Activated naive CD8-positive, alpha-beta T cell (primary cell): ENCODE results near the gene ADAMTS9.

Experiments used
- H3K27ac Mint-ChIP-seq: one replicate; pipeline ENCODE4 v1.8.0; 2021; ENCODE audit warnings: mixed read lengths
- H3K27me3 Mint-ChIP-seq: one replicate; pipeline ENCODE4 v1.8.0; 2021; ENCODE audit warnings: mixed read lengths
- H3K36me3 Mint-ChIP-seq: one replicate; pipeline ENCODE4 v1.8.0; 2021; ENCODE audit warnings: mixed read lengths
- H3K4me1 Mint-ChIP-seq: one replicate; pipeline ENCODE4 v1.8.0; 2021; ENCODE audit warnings: low read depth, mixed read lengths
- H3K4me3 Mint-ChIP-seq: one replicate; pipeline ENCODE4 v1.8.0; 2021; ENCODE audit warnings: mild to moderate bottlenecking, mixed read lengths
- H3K9me3 Mint-ChIP-seq: one replicate; pipeline ENCODE4 v1.8.0; 2021; ENCODE audit warnings: low read depth, mixed read lengths

Gene ADAMTS9

DNA sequence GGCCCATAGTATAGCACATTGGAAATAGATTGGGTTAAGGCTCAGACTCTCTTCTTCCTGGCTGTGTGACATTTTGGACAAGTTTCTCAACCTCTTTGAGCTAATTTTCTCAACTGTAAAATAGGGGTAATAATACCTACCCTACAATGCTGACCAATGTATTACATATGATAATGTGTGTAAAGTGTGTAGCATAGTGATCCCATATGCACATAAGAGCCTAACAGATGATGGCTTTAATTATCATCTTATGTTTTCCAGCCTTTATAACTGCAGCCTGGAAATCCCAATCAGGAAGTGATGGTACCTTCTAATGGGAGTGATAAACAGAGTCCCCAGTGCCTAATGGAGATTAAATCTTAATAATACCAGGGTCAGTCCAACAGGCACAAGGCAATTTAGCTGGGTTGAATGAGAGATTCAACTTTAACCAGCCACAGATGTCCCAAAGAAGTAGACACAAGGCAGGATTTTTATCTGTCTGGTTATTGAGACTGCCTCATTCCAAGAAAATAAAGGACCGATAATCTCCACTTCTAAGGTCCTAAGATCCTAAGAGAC lies 12.0 kb downstream of the ADAMTS9 start:
- Mint-ChIP-seq H3K4me1 (no peaks in the 10 kb centered on the region), H3K27me3 (no peaks in the 10 kb centered on the region), H3K36me3 (no peaks in the 10 kb centered on the region), H3K9me3 (no peaks in the 10 kb centered on the region), H3K4me3 (no peak overlapping the region), H3K27ac (no peak overlapping the region)

DNA sequence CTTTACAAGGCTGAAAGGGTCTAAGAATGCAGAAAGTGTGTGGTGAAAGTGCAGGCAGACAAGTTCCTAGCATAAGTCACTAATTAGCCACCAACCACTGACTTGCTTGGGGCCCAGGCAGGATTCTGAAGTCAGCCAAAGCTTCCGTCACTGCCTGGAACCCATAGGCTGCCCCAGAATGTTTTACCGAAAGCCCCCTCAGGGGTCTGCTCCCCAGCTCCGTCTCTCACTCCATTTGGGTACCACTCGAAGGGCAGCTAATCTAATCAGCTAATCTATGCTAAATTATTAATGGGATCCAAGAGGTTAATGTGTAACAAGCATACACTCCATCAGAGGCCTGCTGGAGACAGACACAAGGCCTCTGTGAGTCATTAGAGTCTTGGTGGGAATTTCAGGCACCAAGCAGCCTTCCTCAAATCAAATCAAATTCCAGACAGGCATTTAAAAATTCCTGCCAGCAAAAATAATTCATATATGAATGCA lies 13.2 kb downstream of the ADAMTS9 start:
- Mint-ChIP-seq H3K27me3 (no peaks in the 10 kb centered on the region), H3K4me3 (no peak overlapping the region), H3K9me3 (no peaks in the 10 kb centered on the region), H3K27ac (no peak overlapping the region), H3K36me3 (no peaks in the 10 kb centered on the region), H3K4me1 (no peaks in the 10 kb centered on the region)

DNA sequence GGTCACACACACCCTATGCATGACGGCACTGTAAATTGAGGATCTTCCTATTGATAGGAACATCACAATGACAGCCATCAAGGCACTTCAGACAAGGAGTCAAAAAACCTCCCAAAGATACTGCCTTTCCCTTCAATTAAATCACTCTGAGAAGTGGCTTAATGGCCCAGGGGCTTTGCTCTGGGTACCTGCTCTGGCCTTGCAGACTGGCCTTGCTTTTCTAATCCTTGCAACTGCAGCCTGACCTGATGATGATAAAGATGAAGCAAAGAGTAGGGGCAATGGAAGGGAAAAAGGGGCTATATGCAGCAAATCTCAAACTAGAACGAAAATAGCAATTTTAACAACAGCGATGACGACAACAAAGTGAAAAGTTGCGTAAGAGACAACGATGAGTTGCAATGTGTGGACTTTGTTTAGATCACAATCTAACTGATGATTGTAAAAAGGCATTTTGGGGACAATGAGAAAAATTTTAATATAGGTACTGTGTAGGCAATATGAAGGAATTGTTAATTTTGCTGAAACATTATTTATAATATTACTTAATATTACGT lies 14.6 kb downstream of the ADAMTS9 start:
- no peak overlapping the region for H3K27ac Mint-ChIP-seq
- H3K27me3 Mint-ChIP-seq, result no peaks in the 10 kb centered on the region
- no peaks in the 10 kb centered on the region for H3K4me1 Mint-ChIP-seq
- H3K9me3 Mint-ChIP-seq, result no peaks in the 10 kb centered on the region
- H3K4me3 Mint-ChIP-seq, result no peak overlapping the region
- H3K36me3 Mint-ChIP-seq, result no peaks in the 10 kb centered on the region

DNA sequence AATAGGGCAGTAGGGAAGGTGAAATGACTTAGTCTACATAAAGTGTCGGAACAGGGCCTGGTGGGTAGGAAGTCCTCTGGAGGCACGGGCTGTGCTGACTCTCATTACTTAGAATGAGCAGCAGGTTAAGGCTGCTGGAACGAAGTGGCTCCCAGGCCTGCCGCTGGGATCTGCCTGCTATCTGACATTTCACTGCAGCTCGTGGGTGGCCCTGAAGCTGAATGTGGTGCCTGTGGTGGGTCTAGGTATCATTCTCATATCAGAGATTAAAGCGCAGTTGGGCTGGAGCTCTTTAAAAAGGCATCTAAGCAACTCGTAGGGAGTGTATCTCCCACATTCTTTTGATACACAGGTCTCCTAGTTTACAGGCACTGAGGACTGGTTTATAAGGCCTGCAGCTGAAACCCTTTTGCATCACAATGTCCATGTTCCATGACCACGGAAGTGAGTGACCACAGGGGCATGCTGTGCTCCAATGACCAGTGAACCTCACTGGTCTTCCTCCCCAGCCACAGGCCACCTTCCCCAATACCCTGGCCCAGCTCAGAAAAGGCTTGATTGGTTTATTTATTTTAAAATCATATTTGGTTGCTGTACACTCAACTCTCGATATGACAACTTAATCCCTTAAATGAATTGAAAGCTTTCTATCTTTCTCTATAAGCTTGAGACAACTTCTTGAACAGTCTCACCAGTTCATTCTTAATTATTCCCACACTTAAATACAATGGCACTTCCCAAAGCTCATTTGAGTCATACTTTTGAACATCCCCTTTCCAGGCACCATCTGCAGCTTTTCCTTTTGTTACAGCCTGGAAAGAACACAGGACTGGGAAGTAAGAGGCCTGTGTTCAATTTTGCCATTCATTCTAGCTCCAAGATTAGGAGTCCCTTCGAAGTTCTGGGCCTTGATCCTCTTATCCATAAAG lies 19.0 kb downstream of the ADAMTS9 start:
- Mint-ChIP-seq H3K36me3 (no peaks in the 10 kb centered on the region), H3K27ac (no peak overlapping the region), H3K9me3 (peaks cover 7% of the 10 kb centered on the region), H3K27me3 (no peaks in the 10 kb centered on the region), H3K4me3 (no peak overlapping the region), H3K4me1 (no peaks in the 10 kb centered on the region)

DNA sequence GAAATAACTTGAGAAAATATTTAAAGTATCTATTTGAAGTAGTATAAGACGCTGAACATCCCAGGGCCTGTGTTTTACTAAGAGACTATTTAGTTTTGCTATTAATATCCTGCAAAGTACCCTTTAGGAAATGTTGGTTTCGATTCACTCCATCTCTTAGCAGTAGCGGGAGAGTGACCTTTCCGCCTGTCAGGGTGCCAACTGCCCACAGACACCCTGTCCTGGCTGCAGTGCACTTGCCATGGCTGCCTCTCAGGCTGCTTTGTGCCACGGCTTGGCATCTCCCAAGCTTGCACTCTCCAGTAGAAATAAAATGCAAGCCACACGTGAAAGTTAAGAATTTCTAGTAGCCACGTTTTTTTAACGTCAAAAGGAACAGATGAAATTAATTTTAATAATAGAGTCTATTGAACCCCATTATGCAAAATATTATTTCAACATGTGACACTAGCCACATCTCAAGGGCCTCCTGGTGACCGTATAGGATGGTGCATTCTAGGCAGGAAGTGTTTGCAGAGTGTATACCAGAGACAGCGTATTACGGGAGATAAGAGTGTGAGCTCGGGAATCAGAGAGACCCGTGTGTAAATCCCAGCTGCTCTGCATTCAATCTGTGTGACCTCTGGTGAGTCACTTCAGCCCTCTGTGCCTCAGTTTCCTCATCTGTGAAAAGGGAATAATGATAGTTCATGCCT lies 19.8 kb downstream of the ADAMTS9 start:
- H3K4me3 Mint-ChIP-seq, result no peak overlapping the region
- H3K4me1 Mint-ChIP-seq, result no peaks in the 10 kb centered on the region
- no peaks in the 10 kb centered on the region for H3K36me3 Mint-ChIP-seq
- H3K27ac Mint-ChIP-seq, result no peak overlapping the region
- peaks cover 7% of the 10 kb centered on the region for H3K9me3 Mint-ChIP-seq
- H3K27me3 Mint-ChIP-seq, result no peaks in the 10 kb centered on the region

DNA sequence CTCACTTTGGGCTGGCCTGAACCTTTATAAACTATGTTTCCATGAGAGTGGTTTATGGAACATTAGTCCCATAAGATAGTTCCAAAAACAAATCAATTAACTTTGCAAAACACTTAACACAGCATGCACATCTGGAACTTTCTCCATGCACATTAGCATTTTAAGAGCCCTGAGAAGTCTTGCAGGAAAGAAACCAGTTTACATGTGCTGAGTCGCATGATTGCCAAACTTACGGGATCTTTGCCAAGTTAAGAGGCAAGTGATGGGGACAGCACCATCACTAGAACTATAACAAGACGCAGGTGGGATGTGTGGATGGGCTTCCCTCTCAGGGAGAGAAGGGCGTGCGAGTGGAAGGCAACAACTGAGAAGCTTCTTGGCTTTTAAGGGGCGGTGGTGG lies 20.7 kb downstream of the ADAMTS9 start:
- Mint-ChIP-seq H3K27me3 (no peaks in the 10 kb centered on the region), H3K9me3 (peaks cover 10% of the 10 kb centered on the region), H3K27ac (no peak overlapping the region), H3K36me3 (no peaks in the 10 kb centered on the region), H3K4me1 (no peaks in the 10 kb centered on the region), H3K4me3 (no peak overlapping the region)

DNA sequence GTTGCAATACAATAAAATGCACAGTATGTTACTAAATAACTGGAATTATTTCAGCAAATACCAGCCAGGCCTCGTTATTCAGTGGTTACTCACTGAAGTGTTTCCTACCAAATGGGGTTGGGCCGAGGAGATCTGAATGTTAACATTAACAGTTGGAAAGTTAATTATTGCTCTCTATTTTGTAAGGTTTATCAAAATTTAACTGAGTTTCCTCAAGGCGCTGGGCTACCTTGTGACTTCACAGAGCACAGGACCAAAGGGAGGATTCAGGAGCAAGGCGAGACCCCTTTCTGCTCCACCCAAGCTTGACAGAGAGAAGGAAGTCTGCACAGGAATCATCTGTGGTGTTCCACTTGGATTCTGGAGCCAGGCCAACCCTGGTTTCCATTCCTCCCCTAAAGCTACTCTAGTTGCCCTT lies 21.6 kb downstream of the ADAMTS9 start:
- H3K36me3 Mint-ChIP-seq, result no peaks in the 10 kb centered on the region
- no peak overlapping the region for H3K27ac Mint-ChIP-seq
- no peak overlapping the region for H3K4me3 Mint-ChIP-seq

DNA sequence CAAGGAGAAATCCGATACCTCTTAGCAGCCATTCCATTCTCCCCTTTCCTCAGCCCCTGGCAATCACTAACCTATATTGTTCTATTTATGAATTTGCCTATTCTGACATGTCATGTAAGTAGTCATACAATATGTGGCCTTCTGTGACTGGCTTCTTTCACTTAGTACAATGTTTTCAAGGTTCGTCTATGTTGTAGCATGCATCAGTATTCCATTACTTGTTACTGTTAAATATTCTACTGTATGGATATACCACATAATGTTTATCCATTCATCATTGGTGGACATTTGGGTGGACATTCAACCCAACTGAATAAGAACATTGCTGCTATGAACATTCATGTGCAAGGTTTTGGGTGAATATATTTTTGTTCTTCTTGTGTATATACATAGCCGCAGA lies 23.4 kb downstream of the ADAMTS9 start:
- Mint-ChIP-seq H3K4me1 (no peaks in the 10 kb centered on the region), H3K27me3 (no peaks in the 10 kb centered on the region), H3K36me3 (no peaks in the 10 kb centered on the region), H3K9me3 (peaks cover 22% of the 10 kb centered on the region), H3K27ac (no peak overlapping the region), H3K4me3 (no peak overlapping the region)

More for the DNA sequence above, 21.6 kb downstream of the ADAMTS9 start:
- Mint-ChIP-seq H3K4me1 (no peaks in the 10 kb centered on the region), H3K27me3 (no peaks in the 10 kb centered on the region), H3K9me3 (peaks cover 17% of the 10 kb centered on the region)

DNA sequence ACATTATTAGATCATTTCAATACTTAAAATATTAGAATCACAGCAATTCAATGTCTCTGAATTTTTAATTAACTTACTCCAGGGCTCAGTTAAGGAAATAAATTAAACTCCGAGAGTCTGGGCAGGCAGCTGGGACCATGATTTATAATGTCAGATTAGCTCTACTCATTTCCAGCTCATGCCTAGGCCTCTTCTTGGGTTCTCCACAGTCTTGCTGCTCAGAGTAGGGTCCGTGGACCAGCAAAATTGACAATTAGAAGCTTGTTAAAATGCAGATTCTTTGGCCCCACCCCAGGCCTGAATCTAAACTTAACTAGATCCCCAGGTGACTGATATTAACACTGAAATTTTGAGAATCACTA lies 28.2 kb downstream of the ADAMTS9 start:
- peaks cover 18% of the 10 kb centered on the region for H3K9me3 Mint-ChIP-seq
- H3K36me3 Mint-ChIP-seq, result no peaks in the 10 kb centered on the region
- no peaks in the 10 kb centered on the region for H3K27me3 Mint-ChIP-seq
- H3K4me1 Mint-ChIP-seq, result no peaks in the 10 kb centered on the region
- no peak overlapping the region for H3K27ac Mint-ChIP-seq
- H3K4me3 Mint-ChIP-seq, result no peak overlapping the region

DNA sequence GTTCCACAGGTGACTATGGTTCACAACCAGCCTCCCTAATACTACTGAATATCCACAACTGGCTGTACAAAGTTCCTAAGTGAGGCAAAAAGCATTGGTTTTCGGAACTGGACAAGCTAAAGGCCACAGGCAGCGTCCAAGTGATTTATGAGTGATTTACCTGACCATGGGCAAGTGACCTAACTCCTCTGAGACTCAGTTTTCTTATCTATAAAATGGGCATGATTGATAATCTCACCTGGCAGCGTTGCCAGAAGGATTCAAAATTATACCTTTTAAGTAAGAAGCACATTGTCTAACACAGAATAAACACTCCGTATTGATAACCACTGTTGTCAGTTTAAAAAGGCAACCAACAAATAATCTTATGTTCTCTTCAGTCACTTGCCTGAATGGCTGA lies 29.8 kb downstream of the ADAMTS9 start:
- Mint-ChIP-seq H3K4me1 (no peaks in the 10 kb centered on the region), H3K9me3 (peaks cover 15% of the 10 kb centered on the region), H3K4me3 (no peak overlapping the region), H3K36me3 (no peaks in the 10 kb centered on the region), H3K27me3 (no peaks in the 10 kb centered on the region), H3K27ac (no peak overlapping the region)

DNA sequence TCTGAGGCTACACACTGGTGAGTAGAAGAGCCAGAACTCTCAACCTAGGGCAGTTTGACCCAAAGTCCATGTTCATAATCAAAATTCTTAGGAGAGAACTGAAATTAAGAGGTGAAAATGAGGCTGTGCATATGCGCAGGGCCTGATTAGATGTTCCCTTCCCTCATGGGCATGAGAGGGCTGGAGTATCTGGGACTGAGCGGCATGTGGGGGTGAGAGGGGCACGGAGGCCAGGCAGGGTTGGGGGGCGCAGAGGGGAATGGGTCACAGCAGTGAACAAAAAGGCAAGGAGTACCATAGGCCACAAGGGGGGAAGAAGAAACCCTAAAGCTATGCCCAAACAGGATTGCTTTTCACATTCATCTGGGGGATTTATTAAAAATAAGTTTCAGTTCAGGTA lies 31.3 kb downstream of the ADAMTS9 start:
- H3K36me3 Mint-ChIP-seq, result no peaks in the 10 kb centered on the region
- no peaks in the 10 kb centered on the region for H3K4me1 Mint-ChIP-seq
- no peaks in the 10 kb centered on the region for H3K27me3 Mint-ChIP-seq
- peaks cover 8% of the 10 kb centered on the region for H3K9me3 Mint-ChIP-seq
- H3K27ac Mint-ChIP-seq, result no peak overlapping the region
- H3K4me3 Mint-ChIP-seq, result no peak overlapping the region

DNA sequence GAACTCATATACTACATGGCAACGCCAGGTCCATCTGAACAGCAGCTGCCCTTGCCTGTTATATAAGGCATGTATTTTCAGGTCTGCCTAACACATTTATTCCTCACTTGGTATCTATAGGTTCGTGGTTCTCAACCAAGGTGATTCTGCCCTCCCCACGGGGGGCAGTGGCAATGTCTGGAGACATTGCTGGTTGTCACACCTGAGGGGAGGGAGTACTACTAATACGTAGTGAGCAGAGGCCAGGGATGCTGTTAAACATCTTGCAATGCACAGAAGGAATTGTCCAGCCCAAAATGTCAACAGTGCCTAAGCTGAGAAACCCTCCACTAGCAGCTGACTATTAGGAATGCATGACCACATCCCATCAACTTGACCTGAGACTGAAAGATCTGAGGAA lies 32.6 kb downstream of the ADAMTS9 start:
- no peak overlapping the region for H3K4me3 Mint-ChIP-seq
- H3K27ac Mint-ChIP-seq, result no peak overlapping the region
- H3K27me3 Mint-ChIP-seq, result no peaks in the 10 kb centered on the region
- no peaks in the 10 kb centered on the region for H3K36me3 Mint-ChIP-seq
- no peaks in the 10 kb centered on the region for H3K4me1 Mint-ChIP-seq
- no peaks in the 10 kb centered on the region for H3K9me3 Mint-ChIP-seq

DNA sequence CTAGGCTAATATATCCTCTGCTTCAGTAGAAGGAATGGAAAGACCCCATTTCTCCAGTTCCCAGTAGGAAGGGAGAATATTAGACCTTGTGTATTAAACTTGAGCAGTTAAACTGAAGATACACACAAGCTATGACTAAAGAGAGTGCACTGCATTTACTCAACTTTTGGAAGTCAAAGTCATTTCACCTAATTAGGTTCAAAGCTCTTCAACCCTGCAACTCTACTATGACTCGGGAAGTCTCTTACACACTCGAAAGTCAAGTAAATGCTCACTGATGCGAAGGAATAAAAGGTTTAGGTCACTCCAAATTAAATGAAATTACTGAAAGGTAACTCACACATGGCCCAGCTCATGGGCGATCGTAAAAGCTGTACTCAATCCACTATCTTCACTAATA lies 33.8 kb downstream of the ADAMTS9 start:
- no peak overlapping the region for H3K27ac Mint-ChIP-seq
- H3K27me3 Mint-ChIP-seq, result no peaks in the 10 kb centered on the region
- H3K36me3 Mint-ChIP-seq, result no peaks in the 10 kb centered on the region
- no peaks in the 10 kb centered on the region for H3K4me1 Mint-ChIP-seq
- H3K9me3 Mint-ChIP-seq, result no peaks in the 10 kb centered on the region
- no peak overlapping the region for H3K4me3 Mint-ChIP-seq

DNA sequence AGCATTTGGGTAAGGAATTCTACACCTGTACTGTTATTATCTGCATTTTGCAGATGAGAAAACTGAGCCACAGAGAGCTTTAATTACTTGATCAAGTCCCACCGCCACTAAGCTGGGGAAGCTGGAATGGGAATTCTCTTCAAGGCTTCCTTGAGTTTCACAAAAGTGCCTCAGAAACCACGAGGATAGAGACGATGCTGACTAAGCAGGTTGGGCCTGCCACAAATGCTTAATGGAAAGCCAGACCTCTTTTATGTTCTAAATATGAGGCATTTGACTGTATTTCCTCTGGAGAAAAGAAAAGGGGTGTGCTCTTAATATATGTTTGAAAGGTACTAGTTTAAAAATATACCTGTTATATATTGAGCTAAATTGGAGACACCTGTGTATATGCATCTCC lies 34.7 kb downstream of the ADAMTS9 start:
- no peak overlapping the region for H3K4me3 Mint-ChIP-seq
- no peaks in the 10 kb centered on the region for H3K27me3 Mint-ChIP-seq
- no peaks in the 10 kb centered on the region for H3K9me3 Mint-ChIP-seq
- no peaks in the 10 kb centered on the region for H3K4me1 Mint-ChIP-seq
- no peaks in the 10 kb centered on the region for H3K36me3 Mint-ChIP-seq
- H3K27ac Mint-ChIP-seq, result no peak overlapping the region

DNA sequence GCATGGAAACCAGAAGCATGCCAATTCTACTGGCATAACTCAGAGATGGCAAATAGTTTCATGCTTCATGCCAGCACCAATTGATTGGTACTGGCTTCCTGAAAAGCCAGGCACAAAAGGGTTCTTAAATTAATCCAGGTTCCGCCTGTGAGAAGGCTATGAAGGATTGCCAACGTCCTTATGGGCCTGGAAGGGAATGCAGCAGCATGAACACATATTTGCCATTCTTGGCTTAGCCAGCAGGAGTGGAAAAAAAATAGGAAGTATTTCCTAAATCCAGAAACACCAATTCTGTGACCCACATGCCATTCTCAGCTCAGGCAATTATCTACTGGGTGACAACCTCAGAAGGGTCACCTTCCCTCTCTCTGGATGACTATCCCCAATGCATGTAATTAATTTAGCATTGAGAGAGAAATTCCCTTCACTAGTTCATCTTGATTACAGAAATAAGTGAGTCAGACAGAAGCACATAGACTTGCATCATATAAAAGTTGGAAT lies 36.0 kb downstream of the ADAMTS9 start:
- H3K27ac Mint-ChIP-seq, result no peak overlapping the region
- H3K4me3 Mint-ChIP-seq, result no peak overlapping the region

More for the DNA sequence above, 36.0 kb downstream of the ADAMTS9 start:
- Mint-ChIP-seq H3K4me1 (no peaks in the 10 kb centered on the region), H3K9me3 (no peaks in the 10 kb centered on the region), H3K36me3 (no peaks in the 10 kb centered on the region), H3K27me3 (no peaks in the 10 kb centered on the region)
